OCI-LY1 (cell line): Measurements from ENCODE around the gene ADD1.

ENCODE experiments used
- EZH2 ChIP-seq: fragments of 200-600 bp; sonication (generic), shearing (Covaris generic); IDR thresholded peaks from 2 replicates; pipeline ENCODE4 v1.8.0; 2017; ENCODE audit warnings: borderline replicate concordance, mixed run types, mild to moderate bottlenecking, antibody characterized with exemption, low read length, moderate library complexity, mixed read lengths
- TF ChIP-seq, protein P1 (sequence below): fragments of 200-600 bp; sonication (generic), shearing (Covaris generic); IDR thresholded peaks from 2 replicates; pipeline ENCODE4 v1.5.1; 2017; ENCODE audit warnings: mild to moderate bottlenecking, antibody characterized with exemption, low read length, moderate library complexity, mixed read lengths

DNA sequence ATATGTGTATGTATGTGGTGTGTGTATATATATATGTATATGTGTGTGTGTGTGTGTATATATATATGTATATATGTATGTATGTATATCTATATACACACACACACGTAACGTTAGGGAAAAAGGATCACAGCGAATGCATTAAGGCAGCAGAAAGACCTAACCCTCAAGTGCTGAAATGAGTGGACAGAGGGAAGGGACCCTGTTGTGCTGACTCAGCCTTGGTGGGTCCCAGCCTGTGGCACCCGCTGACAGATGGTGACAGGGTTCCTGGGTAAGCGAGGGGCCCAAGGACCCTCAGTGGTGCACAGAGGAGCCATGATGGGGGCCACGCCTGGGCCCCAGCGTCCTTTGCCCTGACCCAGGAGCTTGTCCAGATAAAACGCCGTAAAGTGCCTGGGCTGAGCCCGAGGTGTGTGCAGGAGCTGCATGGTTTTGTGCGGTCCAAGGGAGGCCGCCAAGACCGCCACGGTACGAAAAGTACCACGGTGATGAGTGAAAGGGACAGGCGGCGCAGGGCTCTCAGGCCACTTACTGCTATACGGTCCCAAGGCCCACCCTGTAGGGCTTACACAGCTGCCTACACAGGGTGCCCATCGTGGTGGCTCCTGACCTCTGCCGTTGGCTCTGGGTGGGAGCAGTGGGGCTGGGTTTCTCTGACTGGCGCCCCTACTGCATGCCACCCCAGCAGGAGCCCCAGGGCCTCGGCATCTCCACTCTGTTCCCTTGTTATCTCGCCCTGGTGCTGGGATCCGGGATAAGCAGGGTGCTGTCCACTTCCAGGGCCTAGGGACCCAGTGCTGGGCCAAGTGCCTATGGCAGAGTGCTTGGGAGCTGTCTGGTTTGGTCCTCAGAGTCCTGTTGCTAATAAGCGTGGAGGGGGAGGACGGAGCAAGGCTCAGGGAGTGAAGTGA lies 40.8 kb upstream of the ADD1 start:
- TF ChIP-seq, protein P1, sequence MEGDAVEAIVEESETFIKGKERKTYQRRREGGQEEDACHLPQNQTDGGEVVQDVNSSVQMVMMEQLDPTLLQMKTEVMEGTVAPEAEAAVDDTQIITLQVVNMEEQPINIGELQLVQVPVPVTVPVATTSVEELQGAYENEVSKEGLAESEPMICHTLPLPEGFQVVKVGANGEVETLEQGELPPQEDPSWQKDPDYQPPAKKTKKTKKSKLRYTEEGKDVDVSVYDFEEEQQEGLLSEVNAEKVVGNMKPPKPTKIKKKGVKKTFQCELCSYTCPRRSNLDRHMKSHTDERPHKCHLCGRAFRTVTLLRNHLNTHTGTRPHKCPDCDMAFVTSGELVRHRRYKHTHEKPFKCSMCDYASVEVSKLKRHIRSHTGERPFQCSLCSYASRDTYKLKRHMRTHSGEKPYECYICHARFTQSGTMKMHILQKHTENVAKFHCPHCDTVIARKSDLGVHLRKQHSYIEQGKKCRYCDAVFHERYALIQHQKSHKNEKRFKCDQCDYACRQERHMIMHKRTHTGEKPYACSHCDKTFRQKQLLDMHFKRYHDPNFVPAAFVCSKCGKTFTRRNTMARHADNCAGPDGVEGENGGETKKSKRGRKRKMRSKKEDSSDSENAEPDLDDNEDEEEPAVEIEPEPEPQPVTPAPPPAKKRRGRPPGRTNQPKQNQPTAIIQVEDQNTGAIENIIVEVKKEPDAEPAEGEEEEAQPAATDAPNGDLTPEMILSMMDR: no peak
- TF ChIP-seq EZH2: no peak
